A549 (cell line): ENCODE data around the gene TGFBR1. TPM values are rescaled to one million over a fixed set of nuclear protein-coding genes. Genes with fewer than 3 reads are reported as not detected.

ENCODE experiments used
- ATAC-seq, 2 experiments: fragments of 200-7000 bp in 1 of 2; fragments of >200 bp in 1 of 2; cut with Nextera tagmentation in 1 of 2; cut with Tn5 transposase in 1 of 2; 3 replicates each; pipeline versions ENCODE4 v1.8.0 to v1.9.1; 2018 to 2020; ENCODE audit warnings: mild to moderate bottlenecking in 1 of 2, moderate library complexity in 1 of 2
- CTCF ChIA-PET: fragments of 300-600 bp; sonication (Branson Sonifier 250); formaldehyde crosslinking; extraction: SDS; loops from one replicate; lab custom pipeline; 2021; ENCODE audit warnings: antibody characterized with exemption, inconsistent platforms; lab: Yijun Ruan, JAX
- POLR2A ChIA-PET: fragments of 350-600 bp; formaldehyde crosslinking; extraction: SDS; loops from one replicate; lab custom pipeline; 2021; ENCODE audit warnings: antibody characterized with exemption, inconsistent platforms; lab: Yijun Ruan, JAX
- DNase-seq, 2 experiments: peaks; one replicate each; pipeline versions ENCODE4 v3.0.0 to v3.0.0-alpha.2; 2011 to 2016; ENCODE audit warnings: low read depth in 1 of 2, low spot score in 1 of 2
- FAIRE-seq: peaks from 2 replicates; lab custom pipeline; 2011; peaks lifted over from hg19 to GRCh38; lab: Jason Lieb, UNC
- H3K27ac ChIP-seq, 2 experiments: fragments of >200 bp; sonication (Bioruptor Twin); formaldehyde crosslinking; 3 replicates each; pipeline ENCODE4 v1.5.1; 2016 to 2017
- H3K4me1 ChIP-seq: fragments of >200 bp; sonication (Bioruptor Twin); formaldehyde crosslinking; 3 replicates; pipeline ENCODE4 v1.6.1; 2016
- H3K4me2 ChIP-seq: fragments of >200 bp; sonication (Bioruptor Twin); formaldehyde crosslinking; 3 replicates; pipeline ENCODE4 v1.6.1; 2016
- H3K4me3 ChIP-seq: fragments of >200 bp; sonication (Bioruptor Twin); formaldehyde crosslinking; 3 replicates; pipeline ENCODE4 v1.5.1; 2016
- H3K9me3 ChIP-seq: fragments of >200 bp; sonication (Bioruptor Twin); formaldehyde crosslinking; 3 replicates; pipeline ENCODE4 v1.6.1; 2016
- BHLHE40 ChIP-seq: IDR thresholded peaks from 2 replicates; pipeline ENCODE4 v1.6.1; 2012; ENCODE audit warnings: low read depth, low read length, inconsistent platforms
- CEBPB ChIP-seq, 2 experiments: fragments of >200 bp in 1 of 2; sonication (Bioruptor Twin) in 1 of 2; formaldehyde crosslinking in 1 of 2; IDR thresholded peaks; 2 replicates each; pipeline ENCODE4 v1.6.1; 2012 to 2016
- CTCF ChIP-seq: fragments of >200 bp; sonication (Bioruptor Twin); formaldehyde crosslinking; IDR thresholded peaks from 3 replicates; pipeline ENCODE4 v1.5.1; 2016
- EHMT2 ChIP-seq: fragments of 200-600 bp; sonication (generic); IDR thresholded peaks from 2 replicates; pipeline ENCODE4 v1.6.1; 2016; ENCODE audit warnings: antibody characterized with exemption, low read depth, mild to moderate bottlenecking, moderate library complexity
- EP300 ChIP-seq, 2 experiments: fragments of >200 bp; sonication (Bioruptor Twin); formaldehyde crosslinking; IDR thresholded peaks; 2 replicates in 1 of 2; 3 replicates in 1 of 2; pipeline ENCODE4 v1.6.1; 2016 to 2017
- ESRRA ChIP-seq: fragments of 150-350 bp; IDR thresholded peaks from 2 replicates; pipeline ENCODE4 v1.6.1; 2014; ENCODE audit warnings: mild to moderate bottlenecking, low read length, borderline replicate concordance
- FOSB ChIP-seq: fragments of 250-450 bp; sonication (Bioruptor Pico); IDR thresholded peaks from 2 replicates; pipeline ENCODE4 v1.5.0; 2020; ENCODE audit warnings: mild to moderate bottlenecking, moderate library complexity
- FOSL2 ChIP-seq, 2 experiments: fragments of 450-650 bp in 1 of 2; fragments of >200 bp in 1 of 2; sonication (Bioruptor Twin) in 1 of 2; formaldehyde crosslinking; IDR thresholded peaks; 2 replicates each; pipeline versions ENCODE4 v1.5.0 to v1.6.1; 2016 to 2020; ENCODE audit warnings: mild to moderate bottlenecking in 1 of 2, moderate library complexity in 1 of 2
- HMGXB4 ChIP-seq: fragments of 250-450 bp; sonication (Bioruptor Pico); IDR thresholded peaks from 2 replicates; pipeline ENCODE4 v1.5.0; 2021; ENCODE audit warnings: mild to moderate bottlenecking, moderate library complexity, borderline replicate concordance
- HOXA7 ChIP-seq: fragments of 250-450 bp; sonication (Bioruptor Pico); IDR thresholded peaks from 2 replicates; pipeline ENCODE4 v1.5.0; 2020; ENCODE audit warnings: mild to moderate bottlenecking, moderate library complexity
- KDM5A ChIP-seq: fragments of 200-600 bp; sonication (generic); IDR thresholded peaks from 2 replicates; pipeline ENCODE4 v1.6.1; 2016; ENCODE audit warnings: antibody characterized with exemption, mild to moderate bottlenecking
- MAFK ChIP-seq: fragments of 450-650 bp; IDR thresholded peaks from 2 replicates; pipeline ENCODE4 v1.6.1; 2014; ENCODE audit not compliant: partially characterized antibody
- MAX ChIP-seq: IDR thresholded peaks from 2 replicates; pipeline ENCODE4 v1.6.1; 2012
- MYC ChIP-seq: IDR thresholded peaks from 2 replicates; pipeline ENCODE4 v1.6.1; 2012; ENCODE audit warnings: mild to moderate bottlenecking, inconsistent platforms, low read length, improper control_type of control experiment, borderline replicate concordance
- NFE2L2 ChIP-seq: fragments of 150-350 bp; conservative IDR thresholded peaks from 2 replicates; pipeline ENCODE4 v1.6.1; 2014; ENCODE audit warnings: low read length
- NPAS2 ChIP-seq: fragments of 250-450 bp; sonication (Bioruptor Pico); IDR thresholded peaks from 2 replicates; pipeline ENCODE4 v1.8.0; 2022; ENCODE audit warnings: mild to moderate bottlenecking, moderate library complexity, borderline replicate concordance
- NR3C1 ChIP-seq: fragments of >200 bp; sonication (Bioruptor Twin); formaldehyde crosslinking; IDR thresholded peaks from 3 replicates; pipeline ENCODE4 v1.6.1; 2017
- PBX3 ChIP-seq: IDR thresholded peaks from 2 replicates; pipeline ENCODE4 v1.6.1; 2012
- PHF8 ChIP-seq: fragments of 200-600 bp; sonication (generic); IDR thresholded peaks from 2 replicates; pipeline ENCODE4 v1.6.1; 2016; ENCODE audit warnings: low read depth, mild to moderate bottlenecking, antibody characterized with exemption, moderate library complexity, borderline replicate concordance
- REST ChIP-seq: fragments of 200-600 bp; sonication (generic); IDR thresholded peaks from 2 replicates; pipeline ENCODE4 v1.6.1; 2016; ENCODE audit warnings: antibody characterized with exemption, mild to moderate bottlenecking, moderate library complexity
- RFX5 ChIP-seq: fragments of 450-650 bp; IDR thresholded peaks from 2 replicates; pipeline ENCODE4 v1.7.1; 2014; ENCODE audit warnings: antibody characterized with exemption, mild to moderate bottlenecking, moderate library complexity
- ZFP36 ChIP-seq: fragments of 450-650 bp; IDR thresholded peaks from 2 replicates; pipeline ENCODE4 v1.6.1; 2014; ENCODE audit warnings: borderline replicate concordance; ENCODE audit not compliant: partially characterized antibody
- WGBS: methylation state at CpG from one replicate; pipeline ENCODE4 v1.1.6; 2017; ENCODE audit errors: missing lambda C conversion rate; 5-methylcytosine and 5-hydroxymethylcytosine counted together
- polyA plus RNA-seq, 4 experiments: library from polyadenylated mRNA; depleted of rRNA in 3 of 4; stranded (reverse); fragments of >200 nt; fragmentation: RNase III in 1 of 4; extraction: RNeasy Plus Mini Kit Qiagen cat#74134 plus additional on column Dnase treatment in 1 of 4; gene quantifications; 2 replicates in 3 of 4; 3 replicates in 1 of 4; pipeline ENCODE4 v1.2.3, GENCODE V29; 2011 to 2017

TGFBR1 gene
- polyA plus RNA-seq, 2 of the 4 experiments (the other 2 are of a cell fraction) = 25.8 to 45.5 TPM

GRCh38 chr9:99112750-99113413 lies 8.0 kb downstream of the TGFBR1 start:
- Histone ChIP-seq H3K4me3 (no peak overlapping the region), H3K4me2 (no peak overlapping the region), H3K4me1 (peaks cover 13% of the 10 kb centered on the region; the same call in 2 of the 3 replicates), H3K9me3 (no peaks in the 10 kb centered on the region)
- POLR2A ChIA-PET = interaction anchor here (1.2 kb wide), 1 partner anchor 8 kb away, joined by 3 read pairs; no protein-coding TSS in a partner anchor
- FAIRE-seq (no peak), ATAC-seq (no peak)
- TF ChIP-seq ESRRA (no peak), ZFP36 (no peak), HMGXB4 (CRISPR knock-in tag) (no peak), KDM5A (no peak), MAFK (no peak), RFX5 (no peak)
- TF ChIP-seq, all 56 proteins: peak for 0
- no peak overlapping the region for H3K27ac ChIP-seq
- CTCF ChIA-PET = interaction anchor here (0.6 to 1.6 kb wide), 2 partner anchors 37 to 265 kb away, joined by 3 to 4 read pairs; no protein-coding TSS in a partner anchor
- no peak for DNase-seq
- WGBS = 86% methylated on average over 6 of the region's 6 CpGs

GRCh38 chr9:99113414-99114048 lies 8.6 kb downstream of the TGFBR1 start:
- CTCF ChIA-PET = interaction anchor here (0.6 to 1.8 kb wide), 6 partner anchors 11 to 266 kb away, joined by 3 to 4 read pairs (median 3); no protein-coding TSS in a partner anchor
- Histone ChIP-seq H3K4me2 (no peak overlapping the region), H3K4me1 (peaks cover 13% of the 10 kb centered on the region; the same call in 2 of the 3 replicates), H3K9me3 (no peaks in the 10 kb centered on the region), H3K4me3 (no peak overlapping the region), H3K27ac (no peak overlapping the region)
- POLR2A ChIA-PET = interaction anchor here (1.2 kb wide), 1 partner anchor 9 kb away, joined by 3 read pairs; no protein-coding TSS in a partner anchor
- FAIRE-seq (no peak), ATAC-seq (no peak), DNase-seq (no peak)
- TF ChIP-seq FOSL2 (IDR thresholded peaks at IDR 0.05) (no peak), FOSL2 (CRISPR knock-in tag; IDR thresholded peaks at IDR 0.05) (no peak), CEBPB (IDR thresholded peaks at IDR 0.05) (no peak), EP300 (IDR thresholded peaks at IDR 0.05) (no peak), MAX (no peak), ZFP36 (no peak), HOXA7 (no peak), NPAS2 (no peak), BHLHE40 (no peak), PBX3 (no peak)
- WGBS = 81% methylated on average over 2 of the region's 2 CpGs

GRCh38 chr9:99114049-99114440 lies 9.1 kb downstream of the TGFBR1 start:
- Histone ChIP-seq H3K4me2 (no peak overlapping the region), H3K9me3 (no peaks in the 10 kb centered on the region), H3K4me1 (peaks cover 13% of the 10 kb centered on the region; the same call in 2 of the 3 replicates), H3K27ac (no peak overlapping the region), H3K4me3 (no peak overlapping the region)
- ChIA-PET POLR2A (interaction anchor here (1.2 kb wide), 1 partner anchor 9 kb away, joined by 3 read pairs; no protein-coding TSS in a partner anchor), CTCF (interaction anchor here (1.0 to 1.8 kb wide), 5 partner anchors 11 to 266 kb away, joined by 3 to 4 read pairs (median 3); no protein-coding TSS in a partner anchor)
- DNase-seq (no peak), ATAC-seq (no peak), FAIRE-seq (no peak)
- TF ChIP-seq FOSB (CRISPR knock-in tag) (no peak), ESRRA (no peak), CTCF (no peak), NFE2L2 (no peak), HOXA7 (no peak), MYC (no peak), EP300 (IDR thresholded peaks at IDR 0.05) (no peak), EHMT2 (no peak), ZFP36 (no peak), REST (no peak), PHF8 (no peak), NR3C1 (no peak)
- WGBS = 86% methylated on average over 3 of the region's 3 CpGs
